NCI-H345 treated with DMSO at 0.1 percent for 48 hours (cell line): Measurements from ENCODE around the gene ALG3.

Experiments used
- DNase-seq: peaks from one replicate; lab custom pipeline; 2025; ENCODE audit not compliant: unreplicated experiment; lab: John Stamatoyannopoulos, UW

Gene ALG3

GRCh38 chr3:184198509-184198908 is 50.3 kb downstream of the ALG3 start:
- DNase-seq, result no peak

GRCh38 chr3:184196536-184196935 is 52.2 kb downstream of the ALG3 start:
- no peak for DNase-seq

- no peak for DNase-seq
Observed at GRCh38 chr3:184193991-184194539, 54.7 kb downstream of the ALG3 start.

GRCh38 chr3:184192889-184193288 is 55.9 kb downstream of the ALG3 start:
- DNase-seq, result no peak
